ENCODE results near the gene POLH.
"Not testable (repeated sequence)": the region's sequence is repeated elsewhere in the genome, so short reads cannot be mapped to it uniquely, and the experiment has no call there.

Gene POLH

DNA sequence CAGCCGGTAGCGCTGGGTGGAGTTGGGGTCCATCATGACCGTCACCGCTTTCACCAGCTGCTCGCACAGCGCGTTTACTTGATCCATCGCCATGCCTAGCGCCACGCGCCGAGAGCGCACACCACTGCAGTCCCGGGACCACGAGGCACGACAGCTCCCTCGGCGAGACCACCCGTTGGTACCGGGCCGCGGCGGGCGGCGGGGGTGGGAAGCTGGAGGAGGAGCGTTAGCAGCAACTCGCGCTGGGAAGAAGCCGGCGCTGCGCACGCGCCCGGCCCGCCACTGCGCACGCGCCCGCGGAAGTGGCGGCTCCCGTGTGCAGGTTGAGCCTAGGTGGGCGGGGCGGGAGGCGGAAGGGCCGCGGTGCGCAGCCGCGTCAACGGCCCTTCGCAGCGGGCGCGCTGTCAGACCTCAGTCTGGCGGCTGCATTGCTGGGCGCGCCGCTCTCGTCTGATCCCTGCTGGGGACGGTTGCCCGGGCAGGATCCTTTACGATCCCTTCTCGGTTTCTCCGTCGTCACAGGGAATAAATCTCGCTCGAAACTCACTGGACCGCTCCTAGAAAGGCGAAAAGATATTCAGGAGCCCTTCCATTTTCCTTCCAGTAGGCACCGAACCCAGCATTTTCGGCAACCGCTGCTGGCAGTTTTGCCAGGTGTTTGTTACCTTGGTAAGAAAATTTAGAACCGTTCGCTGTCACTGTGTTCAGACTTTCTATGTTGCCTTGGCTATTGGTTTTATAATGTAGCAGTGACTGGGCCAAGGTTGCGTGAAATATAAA lies at the start of gene POLH, which contains the start of gene XPO5:
Gene POLH (plus strand): TSS at position 414 of the 780 bp plus-strand sequence. CDS start 6,135 bp downstream, outside the sequence.
Gene XPO5 (minus strand): TSS at position 267 of the 780 bp plus-strand sequence. CDS start 174 bp downstream, at position 93.
- DNase-seq = peak; percentile 97

DNA sequence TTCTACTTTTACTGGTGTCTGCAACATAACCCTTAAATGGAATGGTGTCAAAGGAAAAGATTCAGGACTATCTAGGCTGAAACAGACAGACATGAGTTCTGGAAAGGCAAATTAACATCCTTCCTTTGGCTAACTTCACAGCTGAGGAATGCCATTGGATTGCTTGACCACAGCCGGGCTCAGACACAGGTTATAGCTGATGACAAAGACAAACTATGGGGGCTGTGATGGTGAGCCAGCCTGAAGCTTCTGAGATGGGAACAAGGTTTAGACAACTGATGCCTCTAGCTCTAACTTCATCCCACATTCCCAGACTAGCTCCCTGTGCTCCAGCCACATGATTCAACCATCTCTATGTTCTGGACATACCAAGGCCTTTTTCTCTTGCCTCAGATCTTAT lies 43.8 kb upstream of the POLH start:
- DNase-seq = no peak

DNA sequence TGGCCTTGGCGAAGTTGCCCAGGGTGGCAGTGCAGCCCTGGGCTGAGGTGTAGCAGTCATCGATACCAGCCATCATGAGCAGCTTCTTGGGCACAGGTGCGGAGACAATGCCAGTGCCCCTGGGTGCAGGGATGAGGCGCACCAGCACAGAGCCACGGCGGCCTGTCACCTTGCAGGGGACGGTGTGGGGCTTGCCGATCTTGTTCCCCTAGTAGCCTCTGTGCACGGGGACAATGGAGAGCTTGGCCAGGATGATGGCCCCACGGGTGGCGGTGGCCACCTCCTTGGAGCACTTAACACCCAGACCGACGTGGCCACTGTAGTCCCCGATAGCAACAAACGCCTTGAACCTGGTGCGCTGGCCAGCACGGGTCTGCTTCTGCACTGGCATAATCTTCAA lies 37.0 kb upstream of the POLH start:
- DNase-seq = not testable (repeated sequence)

DNA sequence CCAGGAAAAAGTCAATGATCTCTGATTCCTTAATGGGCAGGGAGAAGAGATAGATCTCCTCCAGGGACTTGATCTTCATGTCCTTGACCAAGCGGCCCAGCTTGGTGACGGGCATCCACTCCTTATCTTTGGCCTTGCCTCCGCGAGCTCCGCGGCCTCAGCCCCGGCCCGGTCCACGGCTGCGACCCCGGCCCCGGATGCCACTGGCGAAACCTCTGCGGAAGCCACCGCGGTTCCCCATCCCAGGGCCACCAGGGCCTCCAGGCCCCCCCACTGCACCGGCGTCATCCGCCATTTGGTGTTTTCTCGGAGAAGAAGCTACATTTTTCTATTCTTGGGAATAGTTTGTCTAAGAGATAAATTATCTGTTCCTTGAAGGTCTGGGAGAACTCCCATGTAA lies 36.6 kb upstream of the POLH start:
- DNase-seq = not testable (repeated sequence)

DNA sequence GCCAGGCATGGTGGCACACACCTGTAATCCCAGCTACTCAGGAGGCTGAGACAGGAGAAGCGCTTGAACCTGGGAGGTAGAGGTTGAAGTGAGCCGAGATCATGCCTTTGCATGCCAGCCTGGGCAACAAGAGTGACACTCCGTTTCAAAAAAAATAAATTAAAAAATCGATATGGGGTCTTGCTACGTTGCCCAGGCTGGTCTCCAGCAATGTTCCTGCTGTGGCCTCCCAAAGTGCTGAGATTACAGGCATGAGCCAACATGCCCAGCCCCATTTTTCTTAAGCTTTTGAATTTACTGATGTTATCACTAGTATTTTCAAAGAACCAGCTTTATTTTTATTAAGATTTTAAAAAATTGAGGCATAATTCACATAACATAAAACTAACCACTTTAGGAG lies 35.5 kb upstream of the POLH start:
- no peak for DNase-seq

DNA sequence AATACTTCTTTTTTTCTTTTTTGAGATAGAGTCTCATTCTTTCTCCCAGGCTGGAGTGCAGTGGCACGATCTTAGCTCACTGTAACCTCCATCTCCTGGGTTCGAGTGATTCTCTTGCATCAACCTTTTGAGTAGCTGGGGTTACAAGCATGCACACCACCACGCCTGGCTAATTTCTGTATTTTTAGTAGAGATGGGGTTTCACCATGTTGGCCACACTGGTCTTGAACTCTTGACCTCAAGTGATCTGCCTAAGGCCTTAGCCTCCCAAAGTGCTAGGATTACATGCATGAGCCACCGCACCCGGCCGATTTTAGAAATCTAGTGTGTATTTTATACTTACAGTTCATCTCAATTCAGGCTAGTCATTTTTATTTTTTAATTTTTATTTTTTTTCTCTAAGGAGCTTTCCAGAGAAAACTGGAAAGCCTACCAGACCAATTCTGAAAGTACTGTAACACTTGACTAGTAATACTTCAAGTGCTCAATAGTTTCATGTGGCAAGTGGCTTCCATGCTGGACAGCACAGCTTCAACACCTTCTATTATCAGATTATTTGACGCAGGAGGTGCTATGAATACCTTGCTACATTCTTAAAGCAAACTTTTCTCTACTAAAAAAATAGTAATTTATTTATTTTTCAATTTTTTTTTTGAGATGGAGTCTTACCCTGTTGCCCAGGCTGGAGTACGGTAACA lies 34.1 kb upstream of the POLH start:
- no peak for DNase-seq

DNA sequence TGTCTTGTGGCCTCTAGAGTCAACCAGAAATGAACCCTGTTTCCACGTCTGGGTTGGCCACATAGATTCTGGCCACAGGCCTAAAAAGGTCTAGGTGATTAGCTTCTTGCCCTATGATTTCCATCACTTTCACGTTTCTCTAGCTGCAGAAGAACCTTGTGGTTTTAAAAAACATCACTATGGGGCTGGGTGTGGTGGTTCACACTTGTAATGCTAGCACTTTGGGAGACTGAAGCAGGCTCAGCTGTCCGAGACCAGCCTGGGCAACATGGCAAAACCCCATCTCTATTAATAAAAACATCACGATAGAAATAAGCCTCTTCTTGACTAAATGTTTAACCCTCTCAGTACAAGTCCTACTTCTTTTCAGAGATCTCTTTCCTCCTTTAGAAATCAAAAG lies 31.5 kb upstream of the POLH start:
- no peak for DNase-seq

DNA sequence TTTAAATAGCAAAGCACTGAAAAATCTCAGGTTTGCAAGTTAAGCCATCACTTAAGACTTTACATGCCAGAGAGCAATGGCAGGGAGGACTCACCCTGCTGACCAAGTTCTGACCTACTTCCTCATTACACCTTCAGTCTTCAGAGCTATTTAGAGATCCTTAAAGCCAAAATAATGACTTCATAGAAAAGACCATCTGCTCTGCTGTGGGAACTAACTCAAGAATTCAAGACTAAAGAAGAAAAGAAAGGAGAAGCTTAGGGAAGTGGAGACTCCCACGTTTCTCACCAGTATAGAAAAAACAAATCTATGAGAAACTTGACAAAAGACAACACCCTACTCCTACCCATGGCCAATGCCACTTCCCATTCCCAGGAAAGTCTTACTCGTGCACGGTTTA lies 28.8 kb upstream of the POLH start:
- DNase-seq = no peak

DNA sequence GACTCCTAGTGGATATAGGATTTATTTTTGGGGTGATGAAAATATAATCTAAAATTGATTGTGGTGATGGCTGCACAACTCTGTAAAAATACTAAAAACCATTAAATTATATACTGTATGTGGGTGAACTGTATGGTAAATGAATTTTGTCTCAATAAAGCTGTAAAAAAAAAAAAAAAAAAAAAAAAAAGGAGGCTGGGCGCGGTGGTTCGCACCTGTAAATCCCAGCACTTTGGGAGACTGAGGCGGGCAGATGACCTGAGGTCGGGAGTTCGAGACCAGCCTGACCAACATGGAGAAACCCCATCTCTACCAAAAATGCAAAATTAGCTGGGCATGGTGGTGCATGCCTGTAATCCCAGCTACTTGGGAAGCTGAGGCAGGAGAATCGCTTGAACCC lies 18.4 kb upstream of the POLH start:
- DNase-seq = not testable (repeated sequence)

DNA sequence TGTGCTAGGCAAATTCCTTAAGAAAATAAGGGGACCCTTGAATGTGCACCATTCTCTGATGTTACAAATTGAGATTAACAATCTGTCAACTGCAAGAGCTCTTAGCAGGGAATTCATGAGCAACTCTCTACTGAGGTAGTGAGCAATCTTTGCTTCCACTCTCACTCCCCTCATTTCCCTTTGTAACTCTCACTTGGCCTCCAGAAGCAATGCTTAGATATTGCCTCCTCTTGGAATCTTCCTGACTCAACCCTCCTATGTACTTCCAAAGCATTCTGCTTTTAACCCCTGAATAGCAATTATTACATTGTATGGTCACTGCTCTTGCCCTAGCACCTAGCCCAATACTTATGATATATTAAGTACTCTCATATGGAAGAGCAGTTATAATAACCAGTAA lies 16.7 kb upstream of the POLH start:
- DNase-seq = no peak

DNA sequence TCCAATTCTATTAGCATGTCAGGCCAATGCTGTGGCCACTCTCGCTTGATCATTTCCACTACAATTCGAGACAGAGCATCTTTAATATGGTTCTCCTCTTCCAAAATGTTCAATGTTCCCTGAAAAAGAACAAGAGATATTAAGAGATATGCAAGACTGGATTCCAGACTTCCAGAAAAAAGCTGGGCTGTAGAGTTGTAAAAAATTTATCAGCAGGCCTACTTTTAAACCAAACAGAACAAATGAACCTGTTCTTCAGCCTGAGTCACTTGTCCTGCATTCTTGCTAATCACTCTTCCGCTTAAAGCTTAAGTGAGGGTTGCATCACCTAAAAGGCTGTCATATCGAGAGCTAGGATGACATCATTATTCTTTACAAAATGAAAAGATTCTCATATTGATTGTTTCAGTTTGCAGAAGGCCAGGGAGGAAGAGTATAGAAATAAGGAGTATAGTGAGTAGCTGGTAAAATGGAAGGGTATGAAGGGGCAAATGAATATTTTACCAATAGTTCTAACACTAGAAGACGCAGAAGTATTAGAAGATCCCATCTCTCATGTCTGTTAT lies 5.0 kb upstream of the POLH start:
- peak; percentile 54 for DNase-seq

DNA sequence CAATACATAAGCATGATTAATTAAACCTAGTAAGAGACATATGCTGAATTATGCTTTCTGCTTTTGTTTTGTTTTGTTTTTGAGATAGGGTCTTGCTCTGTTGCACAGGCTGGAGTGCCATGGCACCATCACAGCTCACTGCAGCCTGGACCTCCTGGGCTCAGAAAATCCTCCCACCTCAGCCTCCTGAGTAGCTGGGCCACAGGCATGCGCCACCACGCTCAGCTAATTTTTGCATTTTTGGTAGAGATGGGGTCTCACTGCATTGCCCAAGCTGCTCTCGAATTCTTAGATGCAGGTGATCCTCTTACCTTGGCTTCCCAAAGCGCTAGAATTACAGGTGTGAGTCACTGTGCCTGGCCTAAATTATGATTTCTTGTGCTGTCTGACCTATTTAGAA lies 4.0 kb upstream of the POLH start:
- DNase-seq = no peak

DNA sequence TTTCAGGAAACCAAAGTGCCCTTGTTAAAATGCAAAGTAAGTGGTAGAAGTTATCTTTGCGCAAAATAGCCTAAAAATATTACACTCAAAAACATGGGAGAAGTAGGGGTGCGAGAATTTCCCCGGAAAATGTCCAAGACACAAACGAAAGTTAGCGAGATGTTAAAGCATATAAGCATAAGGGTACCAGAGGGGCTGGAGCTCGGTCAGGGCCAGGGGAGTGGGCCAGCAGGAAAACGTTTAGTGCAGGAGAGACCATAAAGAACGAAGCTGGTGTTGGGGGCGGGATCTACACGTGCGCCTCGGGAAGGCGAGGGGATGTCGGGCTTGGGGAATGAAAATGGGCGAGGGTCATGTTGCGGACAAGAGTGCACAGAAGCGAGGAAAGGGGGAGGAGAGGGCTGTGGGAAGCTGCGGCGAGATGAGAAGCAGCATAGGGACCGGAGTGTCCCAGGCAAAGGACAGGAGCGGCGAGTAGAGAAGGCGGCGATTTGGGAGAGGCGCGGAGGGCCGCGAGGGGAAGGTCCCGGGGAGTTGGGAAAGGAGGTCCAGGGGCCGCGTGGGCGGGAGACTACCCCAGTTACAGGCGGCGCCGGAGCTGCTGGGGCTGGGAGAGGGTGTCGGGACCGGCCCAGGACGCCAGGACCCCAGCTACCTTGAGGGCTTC lies 747 bp upstream of the POLH start:
- peak; percentile 73 for DNase-seq

DNA sequence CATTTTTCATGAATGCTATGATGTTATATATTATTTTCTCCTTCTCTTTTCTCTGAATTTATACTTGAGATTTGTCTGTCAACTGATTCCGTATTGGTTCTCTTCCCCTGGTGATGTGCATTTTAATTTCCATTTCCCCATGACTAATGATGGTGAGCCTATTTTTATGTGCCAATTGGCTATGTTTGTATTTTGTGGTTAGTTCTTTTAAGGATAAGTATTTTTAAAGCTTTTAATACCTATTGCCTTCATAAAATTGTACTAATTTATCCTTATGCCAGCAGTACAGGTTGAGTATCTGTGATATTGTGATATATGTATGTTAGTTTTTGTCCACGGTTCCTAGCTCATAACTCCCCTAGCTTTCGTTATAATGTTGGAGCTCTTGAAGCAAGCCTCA lies 2.8 kb downstream of the POLH start:
- no peak for DNase-seq

DNA sequence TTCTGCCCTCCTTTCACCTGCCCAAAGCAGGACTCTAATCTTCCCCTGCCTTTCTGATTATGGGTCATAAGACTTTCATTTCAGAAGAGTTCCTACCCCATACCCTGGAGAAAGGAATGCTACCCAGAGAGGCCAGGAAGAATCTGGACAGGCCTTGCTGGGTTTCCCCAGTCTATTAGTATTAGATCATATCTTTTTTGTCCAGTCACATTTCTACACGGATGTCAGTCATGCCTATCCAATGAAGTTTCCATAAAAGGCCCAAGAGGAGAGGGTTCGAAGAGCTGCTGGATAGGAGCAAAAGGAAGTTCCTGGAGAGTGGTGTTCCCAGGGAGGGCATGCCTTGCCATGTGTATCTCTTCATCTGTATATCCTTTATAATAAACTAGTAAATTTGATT lies 3.2 kb downstream of the POLH start:
- no peak for DNase-seq

DNA sequence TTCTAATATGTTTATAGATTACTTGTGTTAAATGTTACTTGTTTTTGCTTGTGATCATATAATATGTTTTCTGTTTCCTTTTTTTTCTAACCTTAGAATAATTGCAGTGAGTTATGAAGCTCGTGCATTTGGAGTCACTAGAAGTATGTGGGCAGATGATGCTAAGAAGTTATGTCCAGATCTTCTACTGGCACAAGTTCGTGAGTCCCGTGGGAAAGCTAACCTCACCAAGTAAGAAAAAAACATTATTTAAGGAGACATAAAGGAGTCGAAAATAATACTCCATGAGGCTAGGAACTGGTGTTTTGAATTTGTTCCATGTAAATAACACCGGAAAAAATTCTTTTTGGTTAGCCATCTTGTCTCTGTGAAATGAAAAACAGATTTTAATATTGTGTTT lies 6.9 kb downstream of the POLH start:
- no peak for DNase-seq

DNA sequence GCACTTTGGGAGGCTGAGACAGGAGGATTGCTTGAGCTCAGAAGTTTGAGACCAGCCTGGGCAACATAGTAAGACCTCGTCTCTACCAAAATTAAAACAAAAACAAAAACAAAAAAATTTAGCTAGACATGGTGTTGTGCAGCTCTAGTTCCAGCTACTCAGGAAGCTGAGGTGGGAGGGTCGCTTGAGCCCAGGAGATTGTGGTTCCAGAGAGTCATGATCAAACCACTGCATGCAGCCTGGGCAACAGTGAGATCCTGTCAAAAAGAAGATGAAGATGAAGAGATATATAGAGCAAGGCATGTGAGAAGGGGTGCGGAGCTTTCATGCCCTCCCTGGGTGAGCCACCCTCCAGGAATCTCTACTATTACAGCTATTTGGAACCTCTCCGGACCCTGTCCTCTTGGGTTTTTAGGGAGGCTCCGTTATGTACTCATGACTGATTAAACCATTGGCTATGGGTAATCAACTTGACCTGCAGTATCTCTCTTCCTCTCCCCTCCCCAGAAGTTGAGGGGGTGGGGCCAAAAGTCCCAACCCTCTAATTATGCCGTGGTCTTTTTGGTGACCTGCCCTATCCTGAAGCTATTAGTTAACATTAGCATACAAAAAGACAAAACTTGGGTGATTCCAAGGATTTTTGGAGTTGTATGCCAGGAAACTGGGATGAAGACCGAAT lies 9.0 kb downstream of the POLH start:
- no peak for DNase-seq

DNA sequence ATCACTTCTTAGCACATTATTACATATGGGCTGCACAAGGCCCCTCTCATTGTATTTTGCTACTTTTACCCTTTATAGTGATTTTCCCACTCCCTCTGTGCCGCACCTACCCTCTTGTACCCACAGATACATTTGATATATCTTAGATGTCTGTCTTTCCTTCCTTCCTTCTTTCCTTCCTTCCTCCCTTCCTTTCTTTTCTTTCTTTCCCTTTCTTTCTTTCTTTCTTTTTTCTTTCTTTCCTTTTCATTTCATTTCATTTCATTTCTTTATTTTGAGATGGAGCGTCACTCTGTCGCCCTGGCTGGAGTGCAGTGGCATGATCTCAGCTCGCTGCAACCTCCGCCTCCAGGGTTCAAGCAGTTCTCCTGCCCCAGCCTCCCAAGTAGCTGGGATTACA lies 12.2 kb downstream of the POLH start:
- DNase-seq = no peak

DNA sequence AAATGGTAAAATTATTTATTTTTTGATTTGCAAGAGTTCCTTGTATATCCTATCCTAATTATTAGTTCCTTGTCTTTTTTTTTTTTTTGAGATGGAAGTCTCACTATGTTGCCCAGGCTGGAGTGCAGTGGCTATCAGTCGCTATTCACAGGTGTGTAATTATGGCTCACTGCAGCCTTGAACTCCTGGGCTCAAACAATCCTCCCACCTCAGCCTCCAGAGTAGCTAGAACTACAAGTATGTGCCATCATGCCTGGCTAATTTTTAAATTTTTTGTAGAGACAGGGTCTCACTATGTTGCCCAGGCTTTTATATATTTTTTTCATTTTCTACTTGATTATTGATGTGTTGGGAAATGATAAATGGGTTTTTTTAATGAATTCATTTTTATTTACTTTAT lies 13.6 kb downstream of the POLH start:
- not testable (repeated sequence) for DNase-seq

DNA sequence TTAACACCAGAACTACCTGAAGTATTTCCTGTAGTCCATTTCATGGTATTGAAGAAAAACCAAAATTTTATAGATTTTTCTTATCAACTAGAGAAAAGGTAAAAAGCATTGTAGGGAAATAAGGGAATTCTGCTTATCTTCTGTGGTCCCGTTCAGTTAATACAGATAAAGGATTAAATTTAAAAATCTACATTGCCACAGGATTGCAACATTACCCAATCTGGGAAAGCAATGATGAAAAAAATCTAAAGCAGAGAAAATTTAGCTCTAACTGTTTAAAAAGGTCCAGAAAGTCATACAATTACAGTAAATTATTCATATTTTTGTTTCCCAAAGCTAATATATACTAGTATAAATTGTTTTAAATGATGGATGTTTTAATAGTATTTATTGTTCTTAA lies 18.0 kb downstream of the POLH start:
- DNase-seq = no peak

DNA sequence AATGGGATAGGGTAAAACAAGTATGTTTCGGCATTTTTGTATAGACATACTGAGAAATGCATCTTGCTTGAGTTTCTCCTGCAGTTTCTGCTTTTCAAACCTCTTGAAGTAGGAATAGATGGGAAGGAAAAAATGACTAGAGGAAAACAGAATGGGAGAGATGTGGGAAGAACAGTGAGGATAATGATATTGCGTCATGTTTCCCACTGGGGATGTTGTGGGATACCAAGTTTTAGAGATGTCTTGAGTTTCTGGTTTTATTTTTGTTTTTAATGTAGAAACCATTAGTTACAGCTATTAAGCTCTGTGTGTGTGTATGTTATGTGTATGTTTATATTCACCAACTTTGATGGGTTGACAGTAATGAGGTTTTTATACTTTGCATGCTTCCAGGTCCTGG lies 24.6 kb downstream of the POLH start:
- no peak for DNase-seq

DNA sequence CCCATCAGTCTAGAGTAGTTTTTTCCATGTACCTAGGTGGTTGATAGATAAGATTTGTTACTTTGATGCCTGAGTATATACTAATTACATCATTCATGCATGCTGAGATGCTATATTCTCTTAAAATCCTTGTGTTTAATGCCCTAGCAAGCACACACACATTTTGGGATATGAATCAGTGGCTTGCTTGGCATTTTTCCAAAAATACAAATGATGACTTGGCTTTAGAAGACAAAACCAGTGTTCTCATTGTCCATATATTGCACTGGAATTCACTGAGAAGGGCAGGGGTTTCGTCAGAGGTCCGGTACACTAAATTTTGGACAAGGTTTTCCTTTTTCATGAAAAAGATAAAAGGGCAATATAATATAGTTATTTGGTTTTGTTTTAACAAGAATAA lies 28.2 kb downstream of the POLH start:
- no peak for DNase-seq

DNA sequence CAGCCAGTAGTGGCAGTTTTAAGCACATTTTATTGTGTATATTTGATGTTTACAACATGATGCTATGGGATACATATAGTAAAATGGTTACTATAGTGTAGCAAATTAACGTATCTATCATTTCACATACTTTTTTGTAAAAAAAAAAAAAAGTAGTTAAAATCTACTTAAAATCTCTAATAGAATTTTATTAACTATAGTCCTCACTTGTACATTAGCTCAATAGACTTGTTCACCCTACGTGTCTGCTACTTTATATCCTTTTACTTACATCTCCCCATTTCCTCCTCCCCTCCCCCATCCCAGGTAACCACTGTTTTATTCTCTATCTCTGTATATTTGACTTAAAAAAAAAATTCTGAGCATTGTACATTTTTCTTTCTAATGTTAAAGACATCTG lies 30.0 kb downstream of the POLH start:
- no peak for DNase-seq
